HG02870 (cell line): ENCODE results near the gene UQCR11.
"Not testable (repeated sequence)": the region's sequence is repeated elsewhere in the genome, so short reads cannot be mapped to it uniquely, and the experiment has no call there.

ENCODE experiments used
- ATAC-seq: cut with Tn5 transposase; IDR thresholded peaks from one replicate; pipeline ENCODE4 v1.9.1; 2021; ENCODE audit warnings: mild to moderate bottlenecking, moderate library complexity; ENCODE audit not compliant: unreplicated experiment

The UQCR11 gene

GRCh38 chr19:1605236-1606137, at the start of gene UQCR11:
TSS of gene UQCR11 (minus strand) at chr19:1605462. CDS start at chr19:1605409, 53 bp downstream.
- peak; percentile 86 for ATAC-seq

GRCh38 chr19:1654178-1654792, 49.0 kb upstream of the UQCR11 start:
- ATAC-seq: no peak

GRCh38 chr19:1653300-1653628, 48.0 kb upstream of the UQCR11 start:
- ATAC-seq: no peak

- ATAC-seq: peak; percentile 66
Observed at GRCh38 chr19:1652471-1653299, 47.4 kb upstream of the UQCR11 start, which contains the start of gene TCF3. TSS of gene TCF3 (minus strand) at chr19:1652615. CDS start at chr19:1650248, 2,367 bp downstream.

- no peak for ATAC-seq
Observed at GRCh38 chr19:1651568-1652291, 46.5 kb upstream of the UQCR11 start.

- no peak for ATAC-seq
Observed at GRCh38 chr19:1650650-1651567, 45.6 kb upstream of the UQCR11 start.

GRCh38 chr19:1649706-1650649, 44.7 kb upstream of the UQCR11 start:
- no peak for ATAC-seq

GRCh38 chr19:1648920-1649541, 43.8 kb upstream of the UQCR11 start:
- ATAC-seq: no peak

- no peak for ATAC-seq
Observed at GRCh38 chr19:1648459-1648849, 43.2 kb upstream of the UQCR11 start.

GRCh38 chr19:1647501-1648458, 42.5 kb upstream of the UQCR11 start:
- ATAC-seq: no peak

- ATAC-seq: no peak
Observed at GRCh38 chr19:1646659-1647453, 41.6 kb upstream of the UQCR11 start.

GRCh38 chr19:1646149-1646548, 40.9 kb upstream of the UQCR11 start:
- no peak for ATAC-seq

GRCh38 chr19:1645299-1645698, 40.0 kb upstream of the UQCR11 start:
- no peak for ATAC-seq

GRCh38 chr19:1644070-1644469, 38.8 kb upstream of the UQCR11 start:
- no peak for ATAC-seq

- not testable (repeated sequence) for ATAC-seq
Observed at GRCh38 chr19:1640893-1641448, 35.7 kb upstream of the UQCR11 start.
